ENCODE data around the gene MUC2.

MUC2 gene

GRCh38 chr11:1083621-1084551 is 9.2 kb downstream of the MUC2 start:
- in situ Hi-C loops (cut with MboI; ENCODE audit: low pct_unique_long_range_greater_than_20kb, low sequenced_read_pairs): no loop called here
- DNase-seq: no peak

- no peak for DNase-seq
- in situ Hi-C loops (cut with MboI; ENCODE audit: low pct_unique_long_range_greater_than_20kb, low sequenced_read_pairs): no loop called here
These were observed 10.1 kb downstream of the MUC2 start for GRCh38 chr11:1084561-1085439.

GRCh38 chr11:1085440-1086170 is 10.9 kb downstream of the MUC2 start:
- no peak for DNase-seq
- in situ Hi-C loops (cut with MboI; ENCODE audit: low pct_unique_long_range_greater_than_20kb, low sequenced_read_pairs): no loop called here

- in situ Hi-C loops (cut with MboI; ENCODE audit: low pct_unique_long_range_greater_than_20kb, low sequenced_read_pairs): no loop called here
- DNase-seq: no peak
These were observed 11.8 kb downstream of the MUC2 start for GRCh38 chr11:1086171-1087102.

- in situ Hi-C loops (cut with MboI; ENCODE audit: low pct_unique_long_range_greater_than_20kb, low sequenced_read_pairs): no loop called here
- no peak for DNase-seq
These were observed 12.7 kb downstream of the MUC2 start for GRCh38 chr11:1087279-1087960.

GRCh38 chr11:1087961-1088926 is 13.6 kb downstream of the MUC2 start:
- in situ Hi-C loops (cut with MboI; ENCODE audit: low pct_unique_long_range_greater_than_20kb, low sequenced_read_pairs): no loop called here
- DNase-seq: no peak

GRCh38 chr11:1088927-1089737 is 14.5 kb downstream of the MUC2 start:
- no peak for DNase-seq
- in situ Hi-C loops (cut with MboI; ENCODE audit: low pct_unique_long_range_greater_than_20kb, low sequenced_read_pairs): no loop called here

GRCh38 chr11:1089738-1090599 is 15.3 kb downstream of the MUC2 start:
- no peak for DNase-seq
- in situ Hi-C loops (cut with MboI; ENCODE audit: low pct_unique_long_range_greater_than_20kb, low sequenced_read_pairs): no loop called here

GRCh38 chr11:1090600-1091331 is 16.1 kb downstream of the MUC2 start:
- in situ Hi-C loops (cut with MboI; ENCODE audit: low pct_unique_long_range_greater_than_20kb, low sequenced_read_pairs): no loop called here
- no peak for DNase-seq

- in situ Hi-C loops (cut with MboI; ENCODE audit: low pct_unique_long_range_greater_than_20kb, low sequenced_read_pairs): no loop called here
- DNase-seq: no peak
These were observed 16.8 kb downstream of the MUC2 start for GRCh38 chr11:1091332-1092083.

GRCh38 chr11:1092145-1092670 is 17.5 kb downstream of the MUC2 start:
- no peak for DNase-seq
- in situ Hi-C loops (cut with MboI; ENCODE audit: low pct_unique_long_range_greater_than_20kb, low sequenced_read_pairs): no loop called here

- no peak for DNase-seq
- in situ Hi-C loops (cut with MboI; ENCODE audit: low pct_unique_long_range_greater_than_20kb, low sequenced_read_pairs): no loop called here
These were observed 18.2 kb downstream of the MUC2 start for GRCh38 chr11:1092919-1093318.

GRCh38 chr11:1099519-1100355 is 25.1 kb downstream of the MUC2 start:
- DNase-seq: no peak
- in situ Hi-C loops (cut with MboI; ENCODE audit: low pct_unique_long_range_greater_than_20kb, low sequenced_read_pairs): no loop called here

Data from KBM-7 (cell line).